ENCODE data around the gene HTR4.
"Not testable (repeated sequence)": the region's sequence is repeated elsewhere in the genome, so short reads cannot be mapped to it uniquely, and the experiment has no call there.

Gene HTR4, protein sequence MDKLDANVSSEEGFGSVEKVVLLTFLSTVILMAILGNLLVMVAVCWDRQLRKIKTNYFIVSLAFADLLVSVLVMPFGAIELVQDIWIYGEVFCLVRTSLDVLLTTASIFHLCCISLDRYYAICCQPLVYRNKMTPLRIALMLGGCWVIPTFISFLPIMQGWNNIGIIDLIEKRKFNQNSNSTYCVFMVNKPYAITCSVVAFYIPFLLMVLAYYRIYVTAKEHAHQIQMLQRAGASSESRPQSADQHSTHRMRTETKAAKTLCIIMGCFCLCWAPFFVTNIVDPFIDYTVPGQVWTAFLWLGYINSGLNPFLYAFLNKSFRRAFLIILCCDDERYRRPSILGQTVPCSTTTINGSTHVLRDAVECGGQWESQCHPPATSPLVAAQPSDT

DNA sequence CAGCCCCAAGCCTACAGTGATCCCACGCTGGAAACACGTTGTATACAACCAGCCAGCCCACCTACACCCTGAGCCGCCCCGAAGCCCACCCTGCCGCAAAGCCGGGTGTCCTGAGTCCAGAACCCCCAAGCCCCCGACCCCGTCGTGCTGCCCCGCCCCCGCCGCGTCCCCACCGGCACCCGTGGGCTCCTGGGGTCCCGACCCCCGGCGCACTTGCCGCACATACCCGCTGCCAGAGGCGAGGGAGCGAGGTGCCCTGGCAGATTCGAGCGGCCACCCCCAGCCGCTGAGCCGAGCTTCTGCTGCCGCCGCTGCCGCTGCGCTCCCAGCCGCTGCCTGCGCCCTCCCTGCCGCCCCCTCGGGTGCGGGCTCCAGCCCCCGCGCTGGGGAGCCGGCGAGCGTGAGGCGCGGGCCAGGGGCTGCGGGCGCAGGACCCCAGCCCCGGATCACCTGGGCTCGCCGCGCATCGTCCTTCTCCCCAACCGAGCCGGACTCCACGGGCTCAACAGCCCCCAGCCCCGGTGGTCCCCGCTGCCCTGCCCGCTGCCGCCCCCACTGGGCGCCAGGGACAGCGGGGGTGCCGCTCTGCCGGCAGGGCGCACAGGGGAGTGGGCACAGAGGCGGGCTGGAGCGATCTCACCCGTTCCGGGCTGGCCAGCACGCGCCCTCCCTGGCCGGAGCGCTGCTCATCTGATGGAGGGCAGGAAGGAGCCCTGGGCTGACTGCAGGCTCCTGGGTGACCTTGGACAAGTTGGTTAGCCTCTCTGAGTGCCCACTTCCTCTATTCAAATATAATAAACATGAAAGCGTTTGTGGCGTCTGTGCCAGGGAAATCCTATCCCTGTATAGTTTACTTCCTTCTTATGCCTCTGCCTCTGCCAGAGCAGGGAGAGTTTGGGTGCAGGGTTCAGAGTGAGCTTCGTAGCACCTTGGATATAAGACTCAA lies at the start of gene HTR4:
Gene HTR4, minus strand, starts transcription at position 692 of the 946 bp plus-strand sequence. CDS start 17,513 bp downstream, outside the sequence.
- no peak for DNase-seq

DNA sequence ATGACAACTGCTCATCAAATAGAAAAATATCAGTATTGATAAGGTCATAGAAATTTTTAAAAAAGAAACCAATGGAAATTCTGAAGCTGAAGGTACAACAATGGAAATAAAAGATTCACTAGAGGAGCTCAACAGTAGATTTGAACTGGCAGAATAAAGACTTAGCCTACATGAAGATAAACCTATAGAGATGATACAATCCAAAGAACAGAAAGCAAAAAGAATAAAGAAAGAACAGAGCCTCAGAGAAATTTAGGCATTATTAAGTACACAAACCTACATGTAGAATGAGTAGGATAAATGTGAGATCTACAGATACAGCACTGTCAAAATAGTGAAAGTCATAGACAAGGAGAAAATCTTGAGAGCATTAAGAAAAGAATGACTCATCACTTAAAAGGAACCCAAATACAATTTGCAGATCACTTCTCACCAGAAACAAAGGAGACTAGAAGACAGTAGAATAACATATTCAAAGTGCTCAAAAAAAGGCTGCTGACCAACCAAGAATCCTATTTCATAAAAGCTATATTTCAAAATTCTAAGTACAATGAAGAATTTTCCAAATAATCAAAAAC lies 47.8 kb upstream of the HTR4 start:
- DNase-seq = no peak

DNA sequence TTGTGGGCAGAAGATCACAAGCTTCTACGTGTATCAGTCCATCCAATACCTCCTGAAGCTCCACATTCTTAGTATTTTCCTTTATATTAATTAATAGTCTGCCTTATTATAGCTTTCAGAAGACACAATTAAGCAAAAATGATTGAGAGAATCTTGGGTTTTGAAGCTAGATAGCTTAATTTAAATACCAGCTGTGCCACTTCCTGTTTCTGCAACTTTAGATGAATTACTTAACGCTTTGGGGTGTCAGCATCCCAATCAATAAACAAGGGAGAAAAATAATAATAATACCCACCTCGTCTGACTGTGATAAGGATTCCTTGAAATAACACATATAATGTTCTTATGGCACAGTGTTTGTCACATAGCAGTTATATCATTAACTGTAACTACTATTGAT lies 44.7 kb upstream of the HTR4 start:
- DNase-seq = no peak

DNA sequence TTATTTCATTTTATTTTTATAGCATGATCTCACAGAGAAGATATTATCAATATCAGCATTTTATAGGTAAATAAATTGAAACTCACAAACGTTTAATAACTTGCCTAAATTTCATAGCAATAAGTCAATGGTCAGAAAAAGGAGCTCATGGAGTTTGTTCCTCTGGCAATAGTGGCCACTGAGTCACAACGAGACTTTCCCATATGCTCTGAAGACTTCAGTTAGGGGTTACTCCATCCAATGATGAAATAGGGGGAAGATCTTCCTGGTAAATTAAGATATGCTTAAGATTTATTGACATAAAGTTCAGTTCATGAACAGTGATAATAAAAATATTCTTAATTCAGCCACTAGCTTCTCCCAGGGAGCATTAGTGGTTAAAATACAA lies 43.5 kb upstream of the HTR4 start:
- no peak for DNase-seq

DNA sequence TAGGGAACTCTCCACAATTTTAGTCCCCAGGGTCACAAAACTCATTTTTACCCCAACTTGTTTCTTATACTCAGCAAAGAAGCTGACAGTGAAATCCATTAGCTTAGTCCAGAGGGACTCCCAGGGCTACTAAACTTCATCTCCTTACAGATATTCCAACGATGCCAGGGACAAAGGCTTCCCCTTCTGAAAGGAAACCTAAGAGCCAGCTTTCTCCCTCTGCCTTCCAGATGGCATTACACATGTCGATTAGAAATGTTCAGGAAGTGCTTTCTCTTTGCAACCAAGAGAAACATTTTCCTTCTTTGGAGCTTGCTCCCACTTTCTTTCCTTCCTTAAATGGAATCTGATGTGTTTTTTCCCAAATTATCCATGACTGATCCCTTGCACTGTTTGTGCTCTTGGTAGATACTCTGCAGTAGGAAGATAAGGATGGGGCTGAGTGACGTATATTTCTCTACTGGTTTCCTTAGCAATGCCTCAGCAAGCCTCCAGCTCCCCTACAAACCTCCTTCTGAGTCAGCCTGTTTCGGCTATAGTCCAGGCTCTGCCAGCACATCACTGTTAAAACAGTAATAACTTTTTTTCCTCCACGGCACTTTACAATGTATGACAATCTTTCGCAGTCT lies 43.0 kb upstream of the HTR4 start:
- DNase-seq = no peak

DNA sequence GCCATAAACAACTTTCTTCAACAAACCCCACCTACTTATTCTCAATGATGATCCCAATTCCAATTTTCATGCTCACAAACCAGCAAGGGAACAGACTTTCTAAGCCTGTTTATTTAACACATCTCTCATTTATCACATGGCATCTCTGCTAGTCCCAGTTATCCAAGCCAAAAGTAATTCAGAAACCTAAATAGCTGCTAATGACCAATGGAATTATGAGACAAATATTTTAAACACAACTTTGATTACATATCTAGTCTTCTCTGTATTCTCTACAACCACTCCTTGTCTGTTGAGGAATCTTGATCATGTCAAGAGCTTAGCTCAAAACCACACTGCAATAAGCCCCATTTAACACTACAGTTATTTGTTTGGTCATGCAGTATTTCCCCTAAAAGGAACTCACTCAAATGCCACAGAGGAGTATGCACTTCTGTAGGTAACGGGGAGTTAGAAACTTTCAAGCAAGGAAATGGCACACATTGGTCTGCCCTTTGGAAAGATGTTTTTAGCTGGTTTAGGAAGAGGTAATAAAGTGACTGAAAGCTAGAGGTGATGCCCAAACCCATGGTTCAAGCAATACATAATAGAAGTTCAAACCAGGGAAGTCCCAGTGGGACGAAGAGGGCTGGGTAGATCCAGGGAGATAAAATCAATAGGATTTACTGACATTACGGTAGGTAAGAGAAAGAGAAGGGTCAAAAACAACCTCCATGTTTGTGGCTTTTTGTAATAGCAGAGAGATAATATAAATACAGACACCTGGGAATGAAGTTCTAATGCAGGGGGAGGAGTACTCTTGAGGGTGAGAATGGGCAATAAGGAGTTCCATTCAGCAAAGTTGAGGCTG lies 42.1 kb upstream of the HTR4 start:
- DNase-seq = no peak

DNA sequence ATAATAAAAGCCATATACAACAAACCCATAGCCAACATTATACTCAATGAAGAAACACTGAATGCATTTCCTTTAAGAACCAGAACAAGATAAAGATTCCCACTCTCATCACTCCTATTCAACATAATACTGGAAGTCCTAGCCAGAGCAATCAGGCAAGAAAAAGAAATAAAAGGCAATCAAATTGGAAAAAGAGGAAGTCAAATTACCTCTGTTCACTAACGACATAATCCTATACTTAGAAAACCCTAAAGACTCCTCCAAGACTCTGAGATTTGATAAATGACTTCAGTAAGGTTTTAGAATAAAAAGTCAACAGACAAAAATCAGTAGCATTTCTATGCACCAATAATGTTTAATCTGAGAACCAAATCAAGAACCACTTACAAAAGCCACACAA lies 36.6 kb upstream of the HTR4 start:
- no peak for DNase-seq

DNA sequence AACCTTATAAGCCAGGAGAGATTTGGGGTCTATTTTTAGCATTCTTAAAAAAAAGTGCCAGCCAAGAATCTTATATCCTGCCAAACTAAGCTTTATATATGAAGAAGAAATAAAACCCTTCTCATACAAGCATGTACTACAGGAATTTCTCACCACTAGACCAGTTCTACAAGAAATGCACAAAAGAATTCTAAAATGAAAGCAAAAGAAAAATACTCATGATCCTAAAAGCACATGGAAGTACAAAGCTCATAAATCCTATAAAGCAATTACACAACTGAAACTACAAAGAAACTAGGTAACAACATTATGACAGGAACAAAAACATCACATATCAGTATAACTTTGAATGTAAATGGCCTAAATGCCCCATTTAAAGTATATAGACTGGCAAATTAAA lies 34.5 kb upstream of the HTR4 start:
- no peak for DNase-seq

DNA sequence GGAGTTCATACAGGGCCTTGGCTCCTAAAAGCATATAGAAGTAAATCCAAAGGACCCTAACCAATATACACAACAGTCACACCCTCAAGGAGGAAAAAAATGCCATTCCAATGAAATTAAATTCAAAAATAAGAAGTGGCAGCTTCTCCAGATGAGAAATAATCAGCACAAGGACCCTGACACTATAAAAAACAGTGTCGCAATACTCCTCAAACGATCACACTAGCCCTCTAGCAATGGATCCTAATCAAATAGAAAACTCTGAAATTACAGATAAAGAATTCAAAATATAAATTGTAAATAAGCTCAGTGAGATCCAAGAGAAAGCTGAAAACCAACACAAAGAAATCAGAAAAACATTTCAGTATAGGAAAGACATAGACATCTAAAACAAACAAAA lies 33.5 kb upstream of the HTR4 start:
- DNase-seq = no peak

DNA sequence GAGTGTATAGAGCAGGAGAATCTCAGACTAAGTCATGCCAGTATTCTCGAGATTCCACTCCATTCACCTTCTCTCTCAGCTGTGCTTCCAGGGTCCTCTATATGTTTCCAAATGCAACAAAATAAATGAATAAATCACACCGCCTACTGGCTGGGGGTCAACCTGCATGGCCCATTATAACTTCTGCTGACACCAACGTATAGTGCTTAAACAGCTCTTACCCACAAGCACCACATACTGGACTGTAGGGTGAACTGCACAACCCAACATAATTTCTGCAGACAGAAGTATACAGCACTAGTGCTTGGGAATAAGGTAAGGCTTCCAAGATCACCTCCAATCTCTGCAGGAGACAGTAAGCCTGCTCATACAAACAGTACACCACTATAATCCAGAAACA lies 33.1 kb upstream of the HTR4 start:
- DNase-seq = no peak

DNA sequence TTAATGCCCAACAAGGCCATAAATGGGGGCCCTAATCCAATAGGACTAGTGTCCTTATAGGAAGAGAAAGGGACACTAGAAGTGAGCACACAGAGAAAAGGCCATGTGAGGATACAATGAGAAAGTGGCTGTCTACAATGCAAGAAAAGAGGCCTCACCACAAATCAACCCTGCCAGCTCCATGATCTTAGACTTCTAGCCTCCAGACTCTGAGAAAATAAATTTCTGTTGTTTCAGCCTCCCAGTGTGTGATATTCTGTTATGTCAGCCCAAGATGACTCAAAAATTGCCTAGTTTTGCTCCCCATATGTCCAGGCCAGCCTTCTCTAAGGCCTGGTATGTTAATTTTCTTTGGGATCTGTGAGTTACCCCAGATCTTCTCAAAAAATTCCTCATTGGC lies 32.3 kb upstream of the HTR4 start:
- DNase-seq = no peak

DNA sequence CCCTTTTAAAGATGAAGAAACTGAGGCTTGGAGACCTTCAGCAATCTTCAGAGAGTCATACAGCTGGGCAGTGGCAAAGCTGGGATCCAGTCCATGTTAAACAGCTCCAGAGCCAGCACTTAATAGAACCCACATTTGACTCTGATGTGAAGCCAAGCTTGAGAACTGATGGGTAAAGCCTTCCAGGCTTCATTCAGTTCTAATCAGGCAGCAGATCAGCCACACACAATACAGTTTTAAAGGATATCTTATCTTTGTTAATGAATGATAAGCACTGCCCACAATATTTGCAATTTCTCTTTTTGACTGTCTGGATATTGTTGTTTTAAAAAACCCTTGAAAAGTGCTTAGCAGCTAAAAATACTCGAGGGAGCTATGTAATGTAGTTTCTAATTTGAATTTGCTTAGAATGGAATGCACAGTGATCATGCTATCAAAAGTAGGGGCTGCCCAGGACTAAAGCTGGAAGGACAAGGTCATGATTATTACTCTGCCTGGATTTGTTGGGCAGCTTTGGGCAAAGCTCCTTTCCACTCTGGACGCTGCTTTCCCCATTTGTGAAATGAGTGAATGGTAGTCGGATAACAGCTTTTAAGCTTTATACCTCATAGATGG lies 31.3 kb upstream of the HTR4 start:
- DNase-seq = no peak

DNA sequence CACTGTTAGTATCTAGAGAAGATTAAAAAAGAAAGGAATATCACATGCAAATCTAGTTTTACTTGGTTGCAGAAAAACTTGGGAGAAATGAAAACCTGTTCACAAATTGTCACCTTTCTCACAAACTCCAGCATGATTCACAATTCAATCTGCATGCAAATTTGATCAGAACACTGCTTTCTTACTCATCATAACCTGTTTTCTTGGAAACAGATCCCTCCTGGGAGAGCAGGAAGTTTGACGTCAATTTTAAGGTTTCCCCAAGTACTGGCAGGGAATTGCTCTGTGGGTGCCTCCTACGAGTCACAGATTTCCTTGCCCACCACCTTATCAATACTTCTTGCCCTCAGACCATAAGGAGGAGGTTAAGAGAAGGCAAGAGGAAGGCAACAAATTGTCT lies 30.2 kb upstream of the HTR4 start:
- DNase-seq = no peak

DNA sequence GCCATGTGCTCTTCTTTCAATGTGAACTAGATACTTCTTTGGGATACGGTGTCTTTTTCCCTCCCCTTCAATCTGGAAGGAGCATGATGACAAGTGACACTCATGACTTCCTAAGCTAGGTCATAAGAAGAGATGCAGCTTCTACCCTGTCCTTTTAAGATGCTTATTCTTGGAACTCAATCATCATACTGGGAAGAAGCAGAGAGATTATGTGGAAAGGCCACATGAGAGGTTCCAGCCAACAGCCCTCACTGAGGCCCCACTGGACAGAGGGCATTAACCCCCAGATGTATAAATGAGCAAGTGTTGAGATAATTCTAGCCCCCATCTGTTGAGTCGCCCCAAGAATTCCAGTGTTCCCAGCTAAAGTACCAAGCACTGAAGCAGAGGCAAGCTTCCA lies 29.3 kb upstream of the HTR4 start:
- no peak for DNase-seq

DNA sequence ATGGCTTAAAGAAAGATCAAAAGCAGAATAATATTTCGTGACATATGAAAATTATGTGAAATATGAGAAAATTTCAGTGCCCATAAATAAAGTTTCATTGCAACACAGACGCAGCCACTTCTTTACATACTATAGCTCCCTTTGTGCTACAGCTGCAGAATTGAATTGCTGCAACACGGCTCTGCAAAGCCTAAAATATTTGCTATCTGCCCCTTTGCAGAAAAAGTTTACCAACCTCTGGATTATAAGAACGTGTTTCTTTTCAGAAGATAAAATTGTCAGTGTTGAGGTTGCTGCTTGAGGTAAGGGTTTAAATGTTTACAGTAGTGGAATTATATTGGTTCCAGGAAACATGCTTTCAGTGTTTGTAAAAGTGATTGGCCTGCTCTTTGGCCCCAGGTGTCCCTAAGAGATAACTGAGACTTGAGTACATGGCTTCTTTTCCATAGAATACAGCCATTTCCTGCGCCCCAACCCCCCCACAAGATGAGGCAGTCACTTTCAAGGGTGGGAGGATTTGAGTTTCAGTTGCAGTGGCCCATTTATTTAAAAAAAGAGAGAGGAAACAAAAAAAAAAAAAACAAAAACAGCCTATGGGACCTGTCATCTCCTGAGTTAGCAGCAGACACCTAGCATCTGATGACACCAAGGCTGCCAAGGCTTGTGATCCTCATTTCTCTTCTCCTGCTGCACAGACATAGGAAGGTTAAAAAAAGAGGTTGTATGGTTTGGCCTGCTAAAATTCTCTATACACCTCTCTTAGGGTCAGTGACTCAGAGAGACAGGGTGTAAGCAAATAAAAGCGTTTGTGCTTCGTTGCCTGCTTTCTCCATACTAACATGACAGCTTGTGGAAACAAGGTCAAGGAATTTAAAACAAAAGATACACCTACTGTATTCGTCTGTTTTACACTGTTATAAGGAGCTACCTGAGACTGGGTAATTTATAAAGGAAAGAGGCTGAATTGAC lies 28.0 kb upstream of the HTR4 start:
- no peak for DNase-seq

DNA sequence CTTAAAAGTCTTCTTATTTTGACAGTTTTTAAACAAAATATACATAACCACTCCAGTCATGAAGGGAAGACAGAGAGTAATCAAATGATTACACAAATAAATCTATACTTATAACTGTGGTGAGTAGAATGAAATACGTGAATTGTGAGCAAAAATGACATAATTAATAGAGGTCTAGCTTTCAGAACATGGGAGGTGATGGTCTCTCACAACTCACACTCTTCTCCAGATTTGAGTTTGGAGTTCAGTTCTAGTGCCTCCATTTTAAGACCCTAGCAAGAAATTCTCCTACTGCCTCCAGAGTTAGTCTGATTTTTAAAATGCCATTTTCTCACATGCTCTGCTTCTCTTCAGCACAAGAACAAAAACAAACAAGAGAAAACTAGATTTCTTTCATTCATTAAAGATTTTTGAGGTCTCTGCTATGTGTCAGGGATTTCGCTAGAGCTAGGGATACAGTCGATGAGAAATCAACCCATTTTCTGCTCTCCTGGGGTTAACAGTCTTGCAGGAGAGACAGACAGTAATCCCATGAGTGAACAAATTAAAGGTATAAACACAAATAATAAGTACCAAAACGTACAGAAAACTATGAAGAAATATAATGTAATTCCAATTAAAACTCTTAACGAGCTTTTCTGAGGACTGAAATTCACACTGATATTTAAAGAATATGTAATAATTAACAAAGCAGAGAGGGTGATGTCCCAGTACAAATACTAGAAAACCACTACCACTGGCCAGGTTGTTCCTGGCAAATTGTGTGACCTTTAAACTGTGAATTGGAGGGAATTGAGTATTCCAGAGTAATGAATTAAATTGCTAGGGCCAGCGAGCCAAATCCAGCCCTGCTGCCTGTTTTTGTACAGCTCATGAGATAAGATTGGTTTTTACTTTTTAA lies 27.1 kb upstream of the HTR4 start:
- no peak for DNase-seq

DNA sequence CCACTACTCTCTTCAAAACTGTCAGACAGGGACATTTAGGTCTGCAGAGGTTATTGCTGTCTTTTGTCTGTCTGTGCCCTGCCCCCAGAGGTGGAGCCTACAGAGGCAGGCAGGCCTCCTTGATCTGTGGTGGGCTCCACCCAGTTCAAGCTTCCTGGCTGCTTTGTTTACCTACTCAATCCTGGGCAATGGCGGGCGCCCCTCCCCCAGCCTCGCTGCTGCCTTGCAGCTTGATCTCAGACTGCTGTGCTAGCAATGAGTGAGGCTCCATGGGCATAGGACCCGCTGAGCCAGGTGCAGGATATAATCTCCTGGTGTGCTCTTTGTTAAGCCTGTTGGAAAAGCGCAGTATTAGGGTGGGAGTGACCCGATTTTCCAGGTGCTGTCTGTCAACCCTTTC lies 19.4 kb upstream of the HTR4 start:
- DNase-seq = not testable (repeated sequence)

DNA sequence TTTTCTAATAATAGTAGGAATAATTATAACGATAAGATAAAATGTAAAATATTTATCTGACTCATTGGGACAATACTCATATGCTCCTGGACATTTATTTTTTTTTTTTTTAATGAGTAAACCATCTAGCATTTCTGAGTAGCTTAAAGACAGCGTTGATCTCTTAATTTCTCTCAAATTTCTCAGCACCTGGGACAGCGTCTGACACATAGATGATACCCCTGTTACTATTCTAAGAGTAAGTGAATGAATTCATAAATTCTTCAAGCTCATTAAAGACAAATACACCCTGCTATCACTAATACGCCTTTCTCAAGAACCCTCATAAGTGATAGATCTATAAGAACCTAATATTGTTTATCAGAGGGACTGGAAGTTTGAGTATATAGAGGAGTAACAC lies 12.0 kb upstream of the HTR4 start:
- no peak for DNase-seq

DNA sequence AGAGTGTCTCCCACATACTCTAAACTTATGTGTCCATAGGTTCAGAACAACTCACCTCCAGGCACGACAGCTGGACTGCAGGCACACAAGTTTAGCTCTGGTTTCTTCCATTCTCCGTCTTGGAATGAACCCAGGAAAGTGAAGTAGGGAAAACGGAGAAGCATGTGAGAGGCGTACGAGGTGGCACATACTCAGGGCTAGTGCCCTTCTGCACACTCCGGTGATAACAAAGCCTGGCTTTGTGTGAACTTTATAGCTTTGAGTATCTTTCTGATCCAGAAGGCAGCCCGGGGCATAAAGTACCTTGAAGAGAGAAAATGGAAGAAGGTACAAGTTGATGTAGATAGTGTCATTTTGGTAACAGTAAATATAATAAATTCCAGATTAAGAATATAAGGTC lies 11.1 kb upstream of the HTR4 start:
- no peak for DNase-seq

DNA sequence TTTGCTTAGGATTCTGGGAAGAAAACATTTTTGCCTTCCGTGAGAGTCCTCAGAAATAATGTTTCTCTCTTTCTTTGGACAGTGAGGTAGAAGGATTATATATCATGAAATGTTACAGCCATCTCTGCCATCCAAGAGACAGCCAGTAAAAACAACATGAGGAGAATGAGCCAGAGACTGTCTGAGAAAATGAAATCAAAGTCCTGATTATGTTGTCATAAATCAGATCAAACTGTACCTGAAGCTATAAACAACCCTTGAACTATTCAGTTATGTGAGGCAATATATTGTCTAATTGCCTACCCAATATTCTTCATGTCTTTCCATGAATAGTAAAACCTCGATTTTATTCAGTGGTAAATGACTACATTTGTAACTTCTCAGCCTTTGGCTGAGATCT lies 9.2 kb upstream of the HTR4 start:
- no peak for DNase-seq
